GM12891 (cell line): ENCODE results near the gene FBN1.

Source experiments
- POLR2A ChIP-seq: IDR thresholded peaks from 2 replicates; pipeline ENCODE4 v1.6.1; 2011; ENCODE audit warnings: low read depth, low read length, control low read depth
- TAF1 ChIP-seq: IDR thresholded peaks from 2 replicates; pipeline ENCODE4 v1.6.1; 2011; ENCODE audit warnings: low read depth, low read length, control low read depth

DNA sequence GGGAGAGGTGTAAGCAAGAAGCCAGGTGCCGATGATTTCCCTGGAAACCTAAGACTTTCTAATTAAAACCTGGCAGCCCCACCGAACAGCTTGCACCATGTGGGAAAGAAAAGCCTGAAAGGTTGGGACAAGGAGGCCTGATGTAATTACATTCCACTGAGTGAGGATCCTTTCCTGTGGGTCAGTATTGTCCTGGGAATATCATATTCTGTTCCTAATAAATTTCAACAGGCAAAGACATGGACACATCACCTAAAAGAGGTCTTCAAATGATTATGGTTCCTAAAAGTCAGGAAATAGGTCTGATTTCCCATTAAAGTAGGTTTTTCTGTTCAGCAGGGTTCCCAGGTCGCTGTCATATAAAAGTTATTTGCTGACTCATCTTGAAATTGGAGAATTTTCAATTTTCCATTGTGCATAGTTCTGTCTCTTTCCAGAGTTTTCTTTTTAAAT is 255.8 kb downstream of the FBN1 start:
- no peak for TF ChIP-seq TAF1
- TF ChIP-seq POLR2A, result no peak
